H1 (cell line): ENCODE data around the gene SKP1. TPM values are rescaled to one million over a fixed set of nuclear protein-coding genes. Genes with fewer than 3 reads are reported as not detected.

Experiments
- MAFK ChIP-seq: IDR thresholded peaks from 2 replicates; pipeline ENCODE4 v1.6.1; 2012; ENCODE audit warnings: low read depth, mild to moderate bottlenecking, improper control_type of control experiment, low read length
- polyA plus RNA-seq, 7 experiments: library from polyadenylated mRNA; depleted of rRNA in 3 of 7; stranded (reverse) in 5 of 7; unstranded in 2 of 7; fragments of >200 nt in 5 of 7; fragments of 200-250 nt in 2 of 7; gene quantifications; 1 replicate in 5 of 7; 2 replicates in 1 of 7; 4 replicates in 1 of 7; pipeline versions ENCODE4 v1.2.1 to v1.2.3, GENCODE V29; 2011 to 2013; ENCODE audit warnings: missing spikeins in 2 of 7, mixed read lengths in 2 of 7
- total RNA-seq: library from RNA; stranded (reverse); fragmentation: NEBNext Ultra II Directional; extraction: Animal tissue kit (Norgen Biotek cat#: 25700); gene quantifications from 2 replicates; pipeline ENCODE4 v1.2.1, GENCODE V29; 2021
- TF ChIP-seq, protein P1 (sequence below), 3 experiments: IDR thresholded peaks; 1 replicate in 2 of 3; 2 replicates in 1 of 3; pipeline versions ENCODE4 v1.5.1 to v1.6.1; 2011; ENCODE audit warnings: low read length in 3 of 3, mild to moderate bottlenecking in 3 of 3, inconsistent platforms in 2 of 3, low read depth in 1 of 3, moderate library complexity in 1 of 3; ENCODE audit not compliant: insufficient read depth in 1 of 3; ENCODE audit errors: control extremely low read depth in 1 of 3

SKP1 gene
- total and polyA plus RNA-seq, 2 of the 8 experiments (the other 6 are each of a cell fraction or from before 2014, with no cell fraction given) = 163 to 332 TPM

DNA sequence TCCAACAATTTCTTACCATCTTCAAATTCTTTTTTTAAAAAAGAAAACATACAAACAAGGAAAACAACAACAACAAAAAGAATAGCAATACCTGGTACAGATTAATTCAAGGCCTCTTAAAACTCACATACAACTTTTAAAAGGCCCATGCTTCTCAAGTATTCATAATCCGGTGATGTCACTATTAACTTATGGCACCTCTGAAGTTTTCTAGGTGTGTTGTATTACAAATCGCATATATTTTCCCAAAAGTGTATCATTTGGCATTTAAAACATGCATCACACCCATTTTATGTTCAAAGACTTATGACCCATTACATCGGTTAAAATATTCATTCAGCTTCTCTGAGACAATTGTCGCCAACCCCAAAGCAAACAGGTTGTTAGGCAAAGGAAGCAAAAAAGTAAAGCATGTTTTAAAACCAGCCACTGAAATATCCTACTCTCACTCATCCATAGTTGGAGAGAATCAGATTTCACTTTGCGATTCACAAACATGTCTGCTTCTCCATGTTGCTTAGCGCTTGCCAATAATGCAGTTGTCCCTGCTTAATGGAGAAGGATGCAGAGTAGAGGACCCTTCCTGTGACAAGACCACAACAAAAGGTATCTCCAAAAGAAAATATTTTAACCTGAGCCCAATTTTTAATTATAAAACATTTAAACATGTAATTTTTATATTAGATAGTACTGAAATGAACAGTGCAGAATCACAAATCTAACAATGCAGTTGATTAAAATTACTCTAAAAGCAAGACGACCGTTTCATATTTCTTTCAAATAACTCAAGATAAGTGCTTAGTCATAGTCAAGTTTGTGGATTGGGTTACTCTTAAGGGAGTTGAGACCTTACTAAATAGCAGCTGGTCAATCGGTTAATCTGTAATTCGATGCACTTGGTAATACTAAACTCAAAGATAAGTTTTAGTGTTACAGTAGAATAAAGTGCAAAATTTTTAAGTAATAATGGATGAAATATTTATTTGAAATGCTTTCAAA is 1.6 kb downstream of the SKP1 start (continued):
- TF ChIP-seq, protein P1, sequence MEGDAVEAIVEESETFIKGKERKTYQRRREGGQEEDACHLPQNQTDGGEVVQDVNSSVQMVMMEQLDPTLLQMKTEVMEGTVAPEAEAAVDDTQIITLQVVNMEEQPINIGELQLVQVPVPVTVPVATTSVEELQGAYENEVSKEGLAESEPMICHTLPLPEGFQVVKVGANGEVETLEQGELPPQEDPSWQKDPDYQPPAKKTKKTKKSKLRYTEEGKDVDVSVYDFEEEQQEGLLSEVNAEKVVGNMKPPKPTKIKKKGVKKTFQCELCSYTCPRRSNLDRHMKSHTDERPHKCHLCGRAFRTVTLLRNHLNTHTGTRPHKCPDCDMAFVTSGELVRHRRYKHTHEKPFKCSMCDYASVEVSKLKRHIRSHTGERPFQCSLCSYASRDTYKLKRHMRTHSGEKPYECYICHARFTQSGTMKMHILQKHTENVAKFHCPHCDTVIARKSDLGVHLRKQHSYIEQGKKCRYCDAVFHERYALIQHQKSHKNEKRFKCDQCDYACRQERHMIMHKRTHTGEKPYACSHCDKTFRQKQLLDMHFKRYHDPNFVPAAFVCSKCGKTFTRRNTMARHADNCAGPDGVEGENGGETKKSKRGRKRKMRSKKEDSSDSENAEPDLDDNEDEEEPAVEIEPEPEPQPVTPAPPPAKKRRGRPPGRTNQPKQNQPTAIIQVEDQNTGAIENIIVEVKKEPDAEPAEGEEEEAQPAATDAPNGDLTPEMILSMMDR (IDR thresholded peaks at IDR 0.05; ENCODE audit: control extremely low read depth in 1 of 3, insufficient read depth in 1 of 3, low read depth in 1 of 3, low read length in 3 of 3) = no peak
- 0 out of 2 replicates have a peak, but pooled peaks have one; percentile 19 for TF ChIP-seq MAFK
